ENCODE data around the gene LATS2.

Gene LATS2

DNA sequence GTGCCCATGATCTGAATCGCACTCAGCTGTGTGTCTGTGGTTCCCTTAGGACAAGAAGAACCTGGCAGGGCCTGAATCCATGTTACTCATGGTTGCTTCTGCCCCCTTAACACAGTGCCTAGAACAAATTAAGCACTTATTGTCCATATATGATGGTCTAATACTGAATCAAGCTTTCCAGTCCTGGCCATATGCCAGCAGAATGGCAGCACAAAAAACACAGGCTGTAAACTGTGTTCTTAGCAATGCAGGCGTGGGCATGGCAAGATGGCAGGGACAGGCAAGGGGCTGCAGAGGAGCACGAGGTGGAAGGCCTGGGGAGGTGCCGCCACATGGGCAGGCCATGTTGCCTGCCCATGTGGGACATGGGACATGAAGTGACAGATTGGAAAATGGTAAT, 68.2 kb downstream of the LATS2 start:
- Histone ChIP-seq H3K4me3 (ENCODE audit: low read depth in 1 of 2, low read length in 2 of 2) (no peak overlapping the region), H3K4me1 (ENCODE audit: insufficient read depth, low read length) (no peaks in the 10 kb centered on the region), H3K9me3 (ENCODE audit: insufficient read depth, low read length, severe bottlenecking) (no peaks in the 10 kb centered on the region), H3K79me2 (ENCODE audit: insufficient read depth, low read length) (no peaks in the 10 kb centered on the region), H3K27me3 (ENCODE audit: insufficient read depth, low read length, poor library complexity) (peaks cover 3% of the 10 kb centered on the region), H3K27ac (ENCODE audit: low read length) (no peak overlapping the region), H3K36me3 (ENCODE audit: insufficient read depth, low read length) (no peaks in the 10 kb centered on the region), H2AFZ (ENCODE audit: low read depth, low read length) (no peak overlapping the region), H3K4me2 (ENCODE audit: insufficient read depth, low read length) (no peak overlapping the region), H3K9ac (ENCODE audit: low read depth, low read length) (no peak overlapping the region), H4K20me1 (ENCODE audit: insufficient read depth, low read length) (no peaks in the 10 kb centered on the region)
- no peak for DNase-seq
- TF ChIP-seq, protein P1, sequence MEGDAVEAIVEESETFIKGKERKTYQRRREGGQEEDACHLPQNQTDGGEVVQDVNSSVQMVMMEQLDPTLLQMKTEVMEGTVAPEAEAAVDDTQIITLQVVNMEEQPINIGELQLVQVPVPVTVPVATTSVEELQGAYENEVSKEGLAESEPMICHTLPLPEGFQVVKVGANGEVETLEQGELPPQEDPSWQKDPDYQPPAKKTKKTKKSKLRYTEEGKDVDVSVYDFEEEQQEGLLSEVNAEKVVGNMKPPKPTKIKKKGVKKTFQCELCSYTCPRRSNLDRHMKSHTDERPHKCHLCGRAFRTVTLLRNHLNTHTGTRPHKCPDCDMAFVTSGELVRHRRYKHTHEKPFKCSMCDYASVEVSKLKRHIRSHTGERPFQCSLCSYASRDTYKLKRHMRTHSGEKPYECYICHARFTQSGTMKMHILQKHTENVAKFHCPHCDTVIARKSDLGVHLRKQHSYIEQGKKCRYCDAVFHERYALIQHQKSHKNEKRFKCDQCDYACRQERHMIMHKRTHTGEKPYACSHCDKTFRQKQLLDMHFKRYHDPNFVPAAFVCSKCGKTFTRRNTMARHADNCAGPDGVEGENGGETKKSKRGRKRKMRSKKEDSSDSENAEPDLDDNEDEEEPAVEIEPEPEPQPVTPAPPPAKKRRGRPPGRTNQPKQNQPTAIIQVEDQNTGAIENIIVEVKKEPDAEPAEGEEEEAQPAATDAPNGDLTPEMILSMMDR (IDR thresholded peaks at IDR 0.05; ENCODE audit: borderline replicate concordance, extremely low read depth, low read length, poor library complexity, severe bottlenecking) = no peak
- TF ChIP-seq EZH2 (IDR thresholded peaks at IDR 0.05; ENCODE audit: borderline replicate concordance, low read depth, low read length, severe bottlenecking) = no peak
- ATAC-seq (ENCODE audit: insufficient read depth, low read depth) = no peak

DNA sequence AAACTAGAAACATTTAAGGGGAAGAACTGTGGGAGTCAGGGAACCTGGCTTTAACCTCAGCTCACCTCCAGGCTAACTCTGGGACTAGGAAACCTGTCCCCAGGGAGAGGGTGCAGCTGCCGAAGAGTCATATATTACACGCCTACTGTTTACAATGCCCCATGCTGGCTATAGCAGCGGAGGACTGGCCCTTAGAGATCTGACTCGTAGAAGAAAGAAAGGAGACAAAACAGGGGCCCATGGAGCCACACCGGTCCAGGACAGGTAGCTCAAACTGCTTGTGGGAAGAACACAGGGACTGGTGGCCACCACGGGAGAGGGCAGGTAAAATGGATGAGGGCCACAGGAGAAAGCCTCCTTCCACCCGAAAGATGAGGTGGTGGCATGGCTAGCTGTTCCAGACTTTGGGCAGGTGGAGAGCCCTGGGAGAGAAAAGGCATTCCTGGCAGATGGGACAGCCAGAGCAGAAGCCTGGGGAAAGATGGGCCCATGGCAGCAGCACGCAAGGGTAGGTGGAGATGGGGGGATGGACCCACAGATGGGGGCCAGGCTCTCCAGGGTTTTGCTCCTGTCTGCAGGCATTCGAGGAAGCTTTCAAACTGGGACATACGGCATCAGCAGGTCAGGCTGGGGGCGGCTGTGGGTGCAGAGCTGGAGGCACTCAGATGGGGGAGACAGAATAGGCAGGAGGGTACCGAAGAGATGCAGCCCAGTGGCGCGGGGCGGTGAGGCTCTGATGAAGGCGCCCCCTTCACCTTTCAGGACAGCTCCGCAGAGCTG, 69.5 kb downstream of the LATS2 start:
- Histone ChIP-seq H3K9ac (ENCODE audit: low read depth, low read length) (no peak overlapping the region), H3K27ac (ENCODE audit: low read length) (no peak overlapping the region), H4K20me1 (ENCODE audit: insufficient read depth, low read length) (no peaks in the 10 kb centered on the region), H3K9me3 (ENCODE audit: insufficient read depth, low read length, severe bottlenecking) (no peaks in the 10 kb centered on the region), H3K4me2 (ENCODE audit: insufficient read depth, low read length) (no peak overlapping the region), H2AFZ (ENCODE audit: low read depth, low read length) (no peak overlapping the region), H3K79me2 (ENCODE audit: insufficient read depth, low read length) (no peaks in the 10 kb centered on the region), H3K36me3 (ENCODE audit: insufficient read depth, low read length) (no peaks in the 10 kb centered on the region), H3K4me3 (ENCODE audit: low read depth in 1 of 2, low read length in 2 of 2) (no peak overlapping the region), H3K4me1 (ENCODE audit: insufficient read depth, low read length) (no peaks in the 10 kb centered on the region), H3K27me3 (ENCODE audit: insufficient read depth, low read length, poor library complexity) (peaks cover 3% of the 10 kb centered on the region)
- no peak for TF ChIP-seq EZH2 (IDR thresholded peaks at IDR 0.05; ENCODE audit: borderline replicate concordance, low read depth, low read length, severe bottlenecking)
- TF ChIP-seq, protein P1 (IDR thresholded peaks at IDR 0.05; ENCODE audit: borderline replicate concordance, extremely low read depth, low read length, poor library complexity, severe bottlenecking) = no peak
- DNase-seq (no peak), ATAC-seq (ENCODE audit: insufficient read depth, low read depth) (no peak)

DNA sequence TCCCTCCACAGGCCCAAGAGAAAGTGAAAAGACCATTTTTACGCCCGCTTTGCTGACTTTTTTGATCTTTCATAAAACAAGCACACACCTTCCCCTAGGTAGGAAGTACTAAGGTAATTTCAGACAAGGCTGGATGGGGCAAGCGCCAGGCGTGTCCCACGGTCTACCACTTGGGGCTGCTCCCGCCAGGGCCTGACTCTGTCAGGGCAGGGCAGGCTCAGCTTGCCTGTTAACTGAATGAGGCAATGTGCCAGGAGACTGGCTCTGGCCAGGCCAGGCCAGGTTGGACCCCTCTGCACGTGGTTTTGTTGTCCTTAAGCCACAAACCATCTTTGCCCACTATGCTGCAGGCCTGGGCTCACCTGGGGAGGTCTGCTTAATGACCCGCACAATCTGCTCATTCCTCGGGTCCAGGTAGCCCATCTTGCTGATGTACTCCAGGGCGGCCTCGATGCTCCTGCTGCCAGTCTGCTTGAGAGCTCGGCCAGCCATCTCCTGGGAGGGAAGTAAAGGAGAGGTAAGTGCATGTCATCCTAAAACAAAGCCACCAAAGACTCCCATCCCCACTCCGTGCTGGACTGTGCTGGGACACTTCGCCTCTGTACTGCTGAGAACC, 70.4 kb downstream of the LATS2 start:
- H3K27ac ChIP-seq (ENCODE audit: low read length) = no peak overlapping the region
- no peaks in the 10 kb centered on the region for H4K20me1 ChIP-seq (ENCODE audit: insufficient read depth, low read length)
- TF ChIP-seq EZH2 (IDR thresholded peaks at IDR 0.05; ENCODE audit: borderline replicate concordance, low read depth, low read length, severe bottlenecking) = no peak
- TF ChIP-seq, protein P1 (IDR thresholded peaks at IDR 0.05; ENCODE audit: borderline replicate concordance, extremely low read depth, low read length, poor library complexity, severe bottlenecking) = no peak
- no peaks in the 10 kb centered on the region for H3K4me1 ChIP-seq (ENCODE audit: insufficient read depth, low read length)
- H2AFZ ChIP-seq (ENCODE audit: low read depth, low read length) = no peak overlapping the region
- no peaks in the 10 kb centered on the region for H3K79me2 ChIP-seq (ENCODE audit: insufficient read depth, low read length)
- DNase-seq (no peak), ATAC-seq (ENCODE audit: insufficient read depth, low read depth) (no peak)
- no peak overlapping the region for H3K4me3 ChIP-seq (ENCODE audit: low read depth in 1 of 2, low read length in 2 of 2)
- H3K9me3 ChIP-seq (ENCODE audit: insufficient read depth, low read length, severe bottlenecking) = no peaks in the 10 kb centered on the region
- no peaks in the 10 kb centered on the region for H3K36me3 ChIP-seq (ENCODE audit: insufficient read depth, low read length)
- H3K9ac ChIP-seq (ENCODE audit: low read depth, low read length) = no peak overlapping the region
- H3K4me2 ChIP-seq (ENCODE audit: insufficient read depth, low read length) = no peak overlapping the region
- peaks cover 3% of the 10 kb centered on the region for H3K27me3 ChIP-seq (ENCODE audit: insufficient read depth, low read length, poor library complexity)

Data from DND-41 (cell line).